GM23338 (cell line): ENCODE data around the gene CGNL1. TPM values are rescaled to one million over a fixed set of nuclear protein-coding genes. Genes with fewer than 3 reads are reported as not detected.

Source experiments
- ATAC-seq: fragments of 200-7000 bp; cut with Tn5 transposase; 3 replicates; pipeline ENCODE4 v1.9.1; 2020
- DNase-seq: peaks from one replicate; pipeline ENCODE4 v3.0.0-alpha.2; 2015; ENCODE audit warnings: low spot score
- H2AFZ ChIP-seq: fragments of 200-600 bp; sonication (generic); 2 replicates; pipeline ENCODE4 v1.8.0; 2016; ENCODE audit warnings: antibody characterized with exemption, mild to moderate bottlenecking, moderate library complexity
- H3F3A ChIP-seq: fragments of 200-600 bp; sonication (generic); replicated peaks from 2 replicates; pipeline ENCODE4 v1.8.0; 2017; ENCODE audit warnings: antibody characterized with exemption, mixed run types, low read depth
- H3K27ac ChIP-seq: fragments of 200-600 bp; sonication (generic); 2 replicates; pipeline ENCODE4 v1.6.1; 2016; ENCODE audit warnings: low read depth
- H3K27me3 ChIP-seq: fragments of 200-600 bp; sonication (generic); 2 replicates; pipeline ENCODE4 v1.8.0; 2016; ENCODE audit warnings: mild to moderate bottlenecking, mixed run types, moderate library complexity; ENCODE audit not compliant: insufficient read depth
- H3K36me3 ChIP-seq: fragments of 200-600 bp; sonication (generic); 2 replicates; pipeline ENCODE4 v1.8.0; 2016; ENCODE audit warnings: mild to moderate bottlenecking; ENCODE audit not compliant: insufficient read depth
- H3K4me1 ChIP-seq: fragments of 200-600 bp; sonication (generic); 2 replicates; pipeline ENCODE4 v1.8.0; 2016; ENCODE audit warnings: mild to moderate bottlenecking, moderate library complexity; ENCODE audit not compliant: insufficient read depth
- H3K4me2 ChIP-seq: fragments of 200-600 bp; sonication (generic); 2 replicates; pipeline ENCODE4 v1.7.1; 2017; ENCODE audit warnings: mixed run types
- H3K4me3 ChIP-seq: fragments of 200-600 bp; sonication (generic); 2 replicates; pipeline ENCODE4 v1.6.1; 2016; ENCODE audit warnings: mixed run types
- H3K79me2 ChIP-seq: fragments of 200-600 bp; sonication (generic); replicated peaks from 2 replicates; pipeline ENCODE4 v1.8.0; 2017; ENCODE audit warnings: mild to moderate bottlenecking; ENCODE audit not compliant: insufficient read depth
- H3K9me2 ChIP-seq: fragments of 200-600 bp; sonication (generic); 2 replicates; pipeline ENCODE4 v1.8.0; 2017; ENCODE audit not compliant: insufficient read depth
- H4K20me1 ChIP-seq: fragments of 200-600 bp; sonication (generic); replicated peaks from 2 replicates; pipeline ENCODE4 v1.8.0; 2017; ENCODE audit warnings: mild to moderate bottlenecking; ENCODE audit not compliant: insufficient read depth
- H3K27ac Mint-ChIP-seq: 2 replicates; pipeline ENCODE4 v1.8.0; 2020; ENCODE audit warnings: inconsistent platforms, mild to moderate bottlenecking, moderate library complexity, mixed read lengths
- H3K27me3 Mint-ChIP-seq: 3 replicates; pipeline ENCODE4 v1.8.0; 2022; ENCODE audit warnings: low read depth, mild to moderate bottlenecking, moderate library complexity, mixed read lengths, inconsistent platforms; ENCODE audit not compliant: insufficient read depth, poor library complexity
- H3K36me3 Mint-ChIP-seq: 3 replicates; pipeline ENCODE4 v1.8.0; 2021; ENCODE audit warnings: low read depth, mild to moderate bottlenecking, inconsistent platforms, moderate library complexity, mixed read lengths
- H3K4me1 Mint-ChIP-seq: 3 replicates; pipeline ENCODE4 v1.8.0; 2020; ENCODE audit warnings: mild to moderate bottlenecking, inconsistent platforms, mixed read lengths
- H3K4me3 Mint-ChIP-seq: 3 replicates; pipeline ENCODE4 v1.8.0; 2021; ENCODE audit warnings: moderate library complexity, mild to moderate bottlenecking, inconsistent platforms, mixed read lengths
- H3K9me3 Mint-ChIP-seq: 3 replicates; pipeline ENCODE4 v1.8.0; 2020; ENCODE audit warnings: moderate library complexity, mild to moderate bottlenecking, inconsistent platforms, mixed read lengths
- CREB1 ChIP-seq: fragments of 250-450 bp; sonication (Bioruptor Pico); IDR thresholded peaks from 2 replicates; pipeline ENCODE4 v1.5.0; 2020; ENCODE audit warnings: low read depth, mild to moderate bottlenecking, moderate library complexity
- CTCF ChIP-seq, 2 experiments: fragments of 200-600 bp in 1 of 2; sonication (generic) in 1 of 2; conservative IDR thresholded peaks; 2 replicates each; pipeline versions ENCODE4 v1.5.1 to v1.6.1; 2016 to 2017; ENCODE audit warnings: antibody characterized with exemption in 2 of 2, low read depth in 2 of 2, mild to moderate bottlenecking in 2 of 2, moderate library complexity in 1 of 2
- EZH2 ChIP-seq: fragments of 200-600 bp; sonication (generic); IDR thresholded peaks from one replicate; pipeline ENCODE4 v1.8.0; 2017; ENCODE audit warnings: antibody characterized with exemption, mild to moderate bottlenecking, low read depth; ENCODE audit not compliant: unreplicated experiment
- EZH2phosphoT487 ChIP-seq: fragments of 200-600 bp; sonication (generic); IDR thresholded peaks from one replicate; pipeline ENCODE4 v1.8.1; 2018; ENCODE audit warnings: antibody characterized with exemption; ENCODE audit not compliant: unreplicated experiment
- POLR2AphosphoS5 ChIP-seq: IDR thresholded peaks from 2 replicates; pipeline ENCODE4 v1.6.1; 2016; ENCODE audit warnings: antibody characterized with exemption, low read depth
- STAT1 ChIP-seq: IDR thresholded peaks from one replicate; pipeline ENCODE4 v1.6.1; 2016; ENCODE audit warnings: antibody characterized with exemption; ENCODE audit not compliant: unreplicated experiment
- ZNF114 ChIP-seq: fragments of 250-450 bp; sonication (Bioruptor Pico); IDR thresholded peaks from 2 replicates; pipeline ENCODE4 v1.5.0; 2020; ENCODE audit warnings: mild to moderate bottlenecking, moderate library complexity
- ZNF331 ChIP-seq: fragments of 250-450 bp; sonication (Bioruptor Pico); IDR thresholded peaks from 2 replicates; pipeline ENCODE4 v1.5.0; 2020; ENCODE audit warnings: low read depth, mild to moderate bottlenecking, moderate library complexity
- polyA plus RNA-seq: library from polyadenylated mRNA; unstranded; fragments of >200 nt; fragmentation: Nextera tagmentation; extraction: Ambion mirVana; gene quantifications from 2 replicates; pipeline ENCODE4 v1.2.1, GENCODE V29; 2016
- total RNA-seq: library from RNA; depleted of rRNA; stranded (reverse); fragments of >200 nt; shearing (Covaris generic); gene quantifications from 2 replicates; pipeline ENCODE4 v1.2.3, GENCODE V29; 2014
- TF ChIP-seq, protein P1 (sequence below): IDR thresholded peaks from 2 replicates; pipeline ENCODE4 v1.6.1; 2016; ENCODE audit warnings: antibody characterized with exemption

Gene CGNL1
- total and polyA plus RNA-seq, 2 experiments from 2014 or later: 20.0 to 57.8 TPM

DNA sequence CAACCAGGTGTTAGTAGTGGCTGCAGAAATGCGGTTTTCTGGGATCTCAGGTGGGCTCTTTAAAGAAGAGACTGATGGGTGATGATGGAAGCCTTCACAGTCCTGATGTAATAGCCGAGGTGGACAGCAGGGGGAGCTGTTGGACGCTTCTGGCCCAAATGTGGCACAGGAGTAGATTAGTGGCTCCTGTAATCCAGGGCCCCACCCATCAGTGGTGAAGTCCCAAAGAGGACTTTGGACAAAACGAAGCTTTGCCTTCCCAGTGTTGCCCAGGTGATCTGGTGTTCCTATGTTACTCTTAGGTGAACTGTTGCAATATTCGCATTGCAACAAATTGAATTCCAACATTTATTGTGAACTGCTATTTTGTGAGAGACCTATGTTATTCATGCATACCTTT, 183.6 kb downstream of the CGNL1 start:
- Histone ChIP-seq H3K27me3 (no peaks in the 10 kb centered on the region), H3K27ac (no peak overlapping the region), H3K79me2 (no peaks in the 10 kb centered on the region), H3K4me1 (no peaks in the 10 kb centered on the region), H3K4me2 (no peak overlapping the region), H2AFZ (no peak overlapping the region), H3K9me2 (no peaks in the 10 kb centered on the region), H4K20me1 (no peaks in the 10 kb centered on the region; the same call in 1 of the 2 replicates), H3K4me3 (no peak overlapping the region), H3K36me3 (no peaks in the 10 kb centered on the region), H3F3A (no peaks in the 10 kb centered on the region)
- TF ChIP-seq CTCF (conservative IDR thresholded peaks at IDR 0.05; ENCODE audit: low read depth in 2 of 2) (peak; percentile 90 to 95), ZNF331 (CRISPR knock-in tag) (no peak), EZH2phosphoT487 (no peak), POLR2AphosphoS5 (no peak), STAT1 (no peak)
- H3K36me3 Mint-ChIP-seq: no peaks in the 10 kb centered on the region
- peaks cover 6% of the 10 kb centered on the region for H3K27me3 Mint-ChIP-seq
- H3K9me3 Mint-ChIP-seq: no peaks in the 10 kb centered on the region; the same call in 2 of the 3 replicates
- DNase-seq: peak; percentile 81
- H3K27ac Mint-ChIP-seq: no peak overlapping the region
- no peak overlapping the region for H3K4me3 Mint-ChIP-seq
- peak; percentile 80 for ATAC-seq
- H3K4me1 Mint-ChIP-seq: no peaks in the 10 kb centered on the region; the same call in 2 of the 3 replicates

DNA sequence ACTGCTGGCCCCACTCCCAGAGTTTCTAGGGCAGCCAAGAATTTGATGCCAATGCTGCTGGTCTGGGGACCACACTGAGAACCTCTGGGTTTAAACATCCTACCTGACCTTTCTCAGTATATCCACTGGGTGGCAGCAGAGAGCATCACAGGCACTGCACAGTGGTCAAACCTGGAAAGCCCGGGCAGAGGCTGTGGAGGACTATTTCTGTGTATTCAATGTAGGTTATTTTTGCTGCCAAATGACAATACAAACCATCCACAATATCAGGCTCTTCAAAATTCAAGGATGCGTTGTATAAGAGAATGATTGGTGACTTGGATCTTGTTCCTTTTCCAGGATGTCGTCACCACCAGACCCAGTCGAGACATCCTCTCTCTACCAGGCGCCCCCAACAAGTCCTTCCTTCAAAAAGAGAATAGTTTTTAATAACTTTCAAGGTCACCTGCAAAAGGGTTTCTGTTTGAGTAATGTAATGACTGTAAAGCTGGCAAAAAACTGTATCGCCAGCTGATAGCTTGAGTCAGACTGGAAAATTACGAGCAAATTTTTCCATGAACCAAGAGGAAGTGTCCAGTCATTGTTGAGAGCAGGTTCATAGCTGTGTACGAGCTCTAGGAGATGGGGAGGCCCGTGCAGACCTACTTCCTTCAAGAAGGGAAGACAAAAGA, 184.9 kb downstream of the CGNL1 start:
- ATAC-seq (peak; percentile 87), DNase-seq (peak; percentile 79)
- H3K36me3 ChIP-seq: no peaks in the 10 kb centered on the region
- Mint-ChIP-seq H3K4me3 (no peak overlapping the region), H3K9me3 (no peaks in the 10 kb centered on the region; the same call in 2 of the 3 replicates), H3K4me1 (peaks cover 8% of the 10 kb centered on the region), H3K27ac (0 out of 2 replicates have a peak overlapping the region, but pooled peaks have one; percentile 67), H3K36me3 (no peaks in the 10 kb centered on the region), H3K27me3 (peaks cover 6% of the 10 kb centered on the region)
- no peaks in the 10 kb centered on the region for H3K9me2 ChIP-seq
- H3K4me3 ChIP-seq: no peak overlapping the region
- no peak overlapping the region for H3K27ac ChIP-seq
- no peak overlapping the region for H2AFZ ChIP-seq
- TF ChIP-seq EZH2: no peak
- TF ChIP-seq CREB1 (CRISPR knock-in tag): no peak
- TF ChIP-seq, protein P1, sequence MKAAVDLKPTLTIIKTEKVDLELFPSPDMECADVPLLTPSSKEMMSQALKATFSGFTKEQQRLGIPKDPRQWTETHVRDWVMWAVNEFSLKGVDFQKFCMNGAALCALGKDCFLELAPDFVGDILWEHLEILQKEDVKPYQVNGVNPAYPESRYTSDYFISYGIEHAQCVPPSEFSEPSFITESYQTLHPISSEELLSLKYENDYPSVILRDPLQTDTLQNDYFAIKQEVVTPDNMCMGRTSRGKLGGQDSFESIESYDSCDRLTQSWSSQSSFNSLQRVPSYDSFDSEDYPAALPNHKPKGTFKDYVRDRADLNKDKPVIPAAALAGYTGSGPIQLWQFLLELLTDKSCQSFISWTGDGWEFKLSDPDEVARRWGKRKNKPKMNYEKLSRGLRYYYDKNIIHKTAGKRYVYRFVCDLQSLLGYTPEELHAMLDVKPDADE: no peak
- no peak for TF ChIP-seq ZNF114
- TF ChIP-seq CTCF (conservative IDR thresholded peaks at IDR 0.05; ENCODE audit: low read depth in 2 of 2): peak; percentile 89 to 91
- peaks cover 4% of the 10 kb centered on the region; the same call in 1 of the 2 replicates for H3K4me1 ChIP-seq
- H3K4me2 ChIP-seq: no peak overlapping the region
- no peaks in the 10 kb centered on the region; the same call in 1 of the 2 replicates for H4K20me1 ChIP-seq
- H3F3A ChIP-seq: no peaks in the 10 kb centered on the region
- H3K27me3 ChIP-seq: no peaks in the 10 kb centered on the region
- H3K79me2 ChIP-seq: no peaks in the 10 kb centered on the region
